GM18868 (cell line): ENCODE data around the gene MNX1.

Experiments used
- ATAC-seq: cut with Tn5 transposase; IDR thresholded peaks from one replicate; pipeline ENCODE4 v1.9.1; 2021; ENCODE audit warnings: mild to moderate bottlenecking, moderate library complexity; ENCODE audit not compliant: unreplicated experiment

The MNX1 gene

DNA sequence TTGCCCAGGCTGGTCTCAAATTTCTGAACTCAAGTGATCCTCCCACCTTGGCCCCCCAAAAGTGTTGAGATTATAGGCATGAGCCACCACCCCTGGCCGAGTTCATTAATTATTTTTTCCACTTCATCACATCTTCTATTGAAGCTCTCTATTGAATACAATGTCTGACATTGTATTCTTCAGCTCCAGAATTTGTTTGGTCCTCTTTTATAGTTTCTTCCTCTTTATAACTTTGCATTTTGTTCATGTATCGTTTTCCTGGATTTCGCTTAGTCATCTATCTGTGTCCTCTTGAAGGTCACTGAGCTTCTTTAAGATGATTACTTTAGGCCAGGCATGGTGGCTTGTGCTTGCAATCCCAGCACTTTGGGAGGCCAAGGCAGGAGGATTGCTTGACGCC is 30.8 kb downstream of the MNX1 start:
- no peak for ATAC-seq

DNA sequence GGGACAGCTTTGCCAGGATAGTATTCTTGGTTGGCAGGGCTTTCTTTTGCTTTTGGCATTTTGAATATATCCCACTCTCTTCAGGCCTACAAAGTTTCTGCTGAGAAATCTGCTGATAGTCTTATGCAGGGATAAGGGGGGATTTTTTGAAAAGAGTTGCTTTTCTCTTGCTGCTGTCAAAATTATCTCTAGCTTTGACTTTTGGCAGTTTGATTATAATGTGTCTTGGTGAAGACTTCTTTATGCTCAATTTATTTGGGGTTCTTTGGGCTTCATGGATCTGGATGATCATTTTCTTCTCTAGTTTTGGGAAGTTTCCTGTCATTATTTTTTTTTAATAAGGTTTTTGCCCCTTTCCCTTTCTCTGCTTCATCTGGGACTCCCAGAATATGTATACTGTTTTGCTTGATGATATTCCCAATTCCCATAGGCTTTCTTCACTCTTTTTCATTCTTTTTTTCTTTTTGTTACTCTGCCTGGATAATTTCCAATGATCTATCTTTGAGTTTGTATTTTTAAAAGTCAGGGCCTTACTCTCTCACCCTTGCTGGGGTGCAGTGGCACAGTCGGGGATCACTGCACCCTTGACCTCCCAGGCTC is 31.4 kb downstream of the MNX1 start:
- no peak for ATAC-seq

DNA sequence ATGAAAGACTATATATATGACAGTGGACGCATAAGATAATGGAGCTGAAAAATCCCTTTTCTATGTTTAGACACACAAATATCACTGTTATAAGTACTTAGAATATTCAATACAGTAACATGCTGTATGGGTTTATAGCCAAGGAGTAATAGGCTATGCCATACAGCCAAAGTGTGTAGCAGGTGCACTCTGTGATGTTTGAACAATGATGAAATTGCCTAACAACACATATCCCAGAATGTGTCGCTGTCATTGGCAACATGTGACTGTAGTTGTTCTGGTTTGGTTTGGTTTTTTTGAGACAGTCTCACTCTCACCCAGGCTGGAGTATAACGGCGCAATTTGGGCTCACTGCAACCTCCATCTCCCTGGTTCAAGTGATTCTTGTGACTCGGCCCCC is 34.8 kb downstream of the MNX1 start:
- ATAC-seq, result no peak

DNA sequence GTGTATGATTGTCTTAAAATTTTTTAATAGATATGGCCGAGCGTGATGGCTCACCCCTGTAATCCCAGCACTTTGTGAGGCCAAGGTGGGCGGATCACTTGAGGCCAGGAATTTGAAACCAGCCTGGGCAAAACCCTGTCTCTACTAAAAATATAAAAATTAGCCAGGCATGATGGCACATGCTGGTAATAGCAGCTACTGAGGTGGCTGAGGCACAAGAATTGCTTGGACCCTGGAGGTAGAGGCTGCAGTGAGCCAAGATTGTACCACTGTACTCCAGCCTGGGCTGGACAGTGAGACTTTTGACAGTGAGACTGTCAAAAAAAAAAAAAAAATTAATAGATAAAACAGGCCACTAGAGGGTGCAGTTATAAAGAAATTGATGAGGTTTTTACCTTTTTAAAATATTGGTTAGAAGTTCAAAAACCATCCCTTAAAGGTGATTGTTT is 40.5 kb downstream of the MNX1 start:
- no peak for ATAC-seq

DNA sequence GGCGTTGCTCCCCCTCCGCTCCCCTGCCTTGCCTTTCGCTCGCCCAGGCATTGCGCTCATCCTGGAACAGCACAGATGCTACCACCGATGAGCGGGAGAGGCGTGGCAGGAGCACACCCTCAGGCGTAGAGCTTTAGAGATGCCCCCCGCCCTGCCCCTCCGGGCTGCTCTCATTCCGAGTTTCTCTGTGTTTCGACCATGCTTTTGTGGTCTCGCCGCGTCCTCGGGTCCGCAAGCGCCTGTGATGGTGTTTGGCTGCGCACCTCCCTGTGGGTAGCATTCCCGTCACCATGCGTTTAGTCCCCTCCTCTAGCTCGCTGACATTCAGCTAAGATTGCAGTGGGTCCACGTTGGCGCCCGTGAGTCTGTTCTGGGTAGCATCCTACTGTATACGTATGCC is 42.3 kb downstream of the MNX1 start:
- no peak for ATAC-seq

DNA sequence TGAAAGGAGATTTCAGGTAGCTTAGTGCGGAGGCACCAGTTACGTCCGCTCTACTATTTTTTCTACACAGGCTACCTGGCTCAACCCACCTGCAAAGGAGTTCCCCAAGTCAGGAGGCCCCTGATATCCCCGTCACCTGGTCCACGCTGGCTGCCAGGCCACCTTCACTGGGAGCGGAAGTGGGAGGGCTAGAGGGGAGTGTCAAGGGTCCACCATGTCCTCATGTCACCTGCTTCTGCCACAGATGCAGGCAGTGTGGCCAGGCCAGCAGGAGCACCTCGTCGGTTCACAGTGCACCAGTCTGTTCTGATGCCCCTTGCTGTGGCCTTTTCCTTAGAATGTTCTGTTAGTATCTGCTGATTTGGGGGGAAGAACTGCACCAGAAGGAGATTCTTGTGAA is 44.1 kb downstream of the MNX1 start:
- no peak for ATAC-seq

DNA sequence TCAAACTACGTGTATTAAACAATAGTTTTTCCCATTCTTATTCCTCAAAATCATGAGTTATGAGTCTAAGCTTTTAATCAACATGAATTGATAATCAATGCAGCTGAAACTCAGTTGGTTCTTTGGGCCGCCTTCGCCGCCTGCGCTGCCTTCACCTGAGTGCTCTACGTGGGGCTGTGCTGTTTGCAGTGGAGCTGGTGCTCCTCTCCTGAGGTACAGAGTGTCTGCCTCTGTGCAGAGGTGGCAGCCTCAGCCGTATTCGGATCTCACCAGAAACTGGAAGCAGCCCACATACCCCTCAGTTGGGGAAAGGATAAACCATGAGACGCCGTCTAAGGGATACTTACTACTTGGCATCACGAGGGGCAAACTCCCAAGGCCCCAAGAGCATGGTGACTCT is 45.5 kb downstream of the MNX1 start:
- no peak for ATAC-seq

DNA sequence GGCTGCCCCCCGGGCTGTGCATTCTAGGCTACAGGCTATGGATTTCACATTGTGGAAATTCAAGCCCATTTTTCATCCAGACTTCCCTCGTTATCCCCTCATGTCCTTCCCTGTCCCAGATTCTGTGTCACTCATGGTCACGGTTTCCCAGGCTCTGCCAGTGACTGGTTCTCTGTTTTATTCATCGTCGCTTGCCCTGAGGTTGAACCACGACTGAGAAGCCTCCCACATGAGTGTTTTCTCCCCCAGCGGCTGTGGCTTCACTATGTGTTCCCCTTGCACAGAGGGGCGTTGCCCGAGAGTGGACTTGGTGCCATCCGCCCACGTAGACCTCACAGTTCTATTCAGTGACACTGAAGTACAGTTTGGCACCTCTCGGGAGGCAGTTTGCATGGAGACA is 47.0 kb downstream of the MNX1 start:
- ATAC-seq, result no peak

DNA sequence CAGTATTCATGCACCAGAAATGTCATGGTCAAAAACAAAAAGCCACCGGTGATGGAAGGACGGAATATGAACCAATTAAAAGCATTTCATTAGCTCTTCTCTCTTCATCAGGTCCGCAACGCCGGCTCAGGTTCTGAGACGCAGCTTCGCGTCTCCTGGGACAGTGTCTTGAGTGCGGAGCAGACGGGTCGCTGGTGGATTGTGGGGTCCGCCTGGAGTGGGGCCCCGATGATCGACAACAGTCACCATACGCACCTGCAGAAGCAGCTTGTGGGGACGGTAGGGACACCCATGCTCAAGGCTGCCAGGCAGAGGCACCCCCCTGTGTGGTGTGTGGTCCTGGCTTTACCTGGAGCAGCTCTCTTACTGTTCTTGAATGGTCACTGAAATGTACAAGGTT is 47.6 kb downstream of the MNX1 start:
- ATAC-seq, result no peak

DNA sequence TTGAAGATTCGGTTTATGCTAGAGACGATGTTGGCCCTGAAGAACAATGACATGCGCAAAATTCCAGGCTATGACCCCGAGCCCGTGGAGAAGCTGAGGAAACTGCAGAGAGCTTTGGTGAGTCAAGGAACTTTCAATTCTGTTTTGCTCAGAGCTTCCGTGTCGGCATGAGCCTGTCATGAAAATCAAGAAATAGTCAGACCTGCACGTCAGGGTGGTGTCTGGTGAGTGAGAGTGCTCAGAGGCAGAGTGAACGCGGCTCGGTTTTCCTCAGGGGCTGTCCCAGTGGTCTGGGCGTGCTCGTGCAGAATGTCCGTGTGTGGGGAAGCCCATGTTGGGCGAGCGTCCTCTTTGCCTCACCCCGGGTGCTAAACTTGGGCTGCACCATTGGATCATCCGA is 48.3 kb downstream of the MNX1 start:
- ATAC-seq, result no peak

DNA sequence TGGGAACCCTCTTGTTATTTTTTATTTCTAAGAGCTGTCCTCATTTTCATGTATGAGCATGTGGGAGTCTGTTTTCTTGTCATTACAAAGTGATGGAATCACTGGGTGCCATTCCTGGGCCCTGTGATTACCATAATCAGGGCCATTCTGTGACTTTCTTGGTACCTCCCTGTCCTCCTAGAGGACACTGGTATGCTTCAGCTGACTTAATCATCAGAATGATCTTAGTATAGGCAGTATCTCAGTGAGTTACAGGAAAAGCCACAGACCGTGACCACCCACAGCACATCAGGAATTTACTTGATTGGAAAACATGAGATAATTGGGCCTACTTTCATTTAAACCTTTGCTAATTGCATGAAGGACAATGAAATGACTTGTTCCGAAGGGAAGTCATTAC is 53.7 kb downstream of the MNX1 start:
- ATAC-seq, result no peak

DNA sequence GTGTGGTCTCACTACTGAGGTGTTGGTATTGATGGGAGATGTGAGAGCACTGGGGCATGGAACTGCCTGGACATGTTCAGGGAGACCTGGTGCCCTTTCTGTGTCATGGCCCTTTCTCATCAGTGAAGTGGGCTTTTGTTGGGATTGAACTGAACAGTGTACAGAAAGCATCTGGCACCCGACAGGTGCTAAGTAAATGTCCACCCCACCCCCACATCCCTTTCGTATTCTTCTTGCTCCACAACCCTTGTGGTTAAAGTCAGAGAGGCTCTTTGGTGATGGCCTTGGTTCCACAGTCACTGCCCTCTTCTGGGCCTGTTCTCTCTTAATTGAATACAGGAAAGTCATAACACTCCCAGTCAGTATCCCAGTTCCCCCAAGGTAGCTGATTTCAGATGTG is 55.5 kb downstream of the MNX1 start:
- no peak for ATAC-seq
